AG09309 (cell line): Measurements from ENCODE around the gene UGT3A1.

Source experiments
- DNase-seq: peaks from one replicate; pipeline ENCODE4 v3.0.0-alpha.2; 2010; ENCODE audit warnings: low read depth
- H3K4me3 ChIP-seq: 2 replicates; pipeline ENCODE4 v1.5.1; 2011; ENCODE audit warnings: mild to moderate bottlenecking, low read depth, low read length, moderate library complexity; ENCODE audit not compliant: control insufficient read depth
- TF ChIP-seq, protein P1 (sequence below): IDR thresholded peaks from 2 replicates; pipeline ENCODE4 v1.5.1; 2011; ENCODE audit warnings: mild to moderate bottlenecking, low read depth, low read length, inconsistent platforms; ENCODE audit not compliant: insufficient read depth, control insufficient read depth; ENCODE audit errors: missing control alignments

UGT3A1 gene

DNA sequence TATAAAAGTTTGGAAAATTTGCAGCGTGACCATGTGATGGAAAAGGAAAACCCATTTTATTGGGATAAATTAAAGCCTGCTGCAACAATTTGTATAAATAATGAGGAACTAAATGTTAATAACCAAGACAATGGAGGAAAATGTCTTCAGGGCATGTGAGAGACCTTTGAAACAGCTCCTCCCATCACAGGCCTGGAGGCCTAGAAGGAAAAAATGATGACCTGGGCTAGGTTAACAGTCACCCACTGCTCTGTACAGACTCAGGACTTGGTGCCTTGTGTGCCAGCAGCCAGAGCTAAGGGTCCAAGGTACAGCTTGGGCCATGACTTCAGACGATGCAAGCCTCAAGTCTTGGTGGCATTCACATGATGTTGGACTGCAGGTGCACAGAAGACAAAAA is 22.0 kb upstream of the UGT3A1 start:
- TF ChIP-seq, protein P1, sequence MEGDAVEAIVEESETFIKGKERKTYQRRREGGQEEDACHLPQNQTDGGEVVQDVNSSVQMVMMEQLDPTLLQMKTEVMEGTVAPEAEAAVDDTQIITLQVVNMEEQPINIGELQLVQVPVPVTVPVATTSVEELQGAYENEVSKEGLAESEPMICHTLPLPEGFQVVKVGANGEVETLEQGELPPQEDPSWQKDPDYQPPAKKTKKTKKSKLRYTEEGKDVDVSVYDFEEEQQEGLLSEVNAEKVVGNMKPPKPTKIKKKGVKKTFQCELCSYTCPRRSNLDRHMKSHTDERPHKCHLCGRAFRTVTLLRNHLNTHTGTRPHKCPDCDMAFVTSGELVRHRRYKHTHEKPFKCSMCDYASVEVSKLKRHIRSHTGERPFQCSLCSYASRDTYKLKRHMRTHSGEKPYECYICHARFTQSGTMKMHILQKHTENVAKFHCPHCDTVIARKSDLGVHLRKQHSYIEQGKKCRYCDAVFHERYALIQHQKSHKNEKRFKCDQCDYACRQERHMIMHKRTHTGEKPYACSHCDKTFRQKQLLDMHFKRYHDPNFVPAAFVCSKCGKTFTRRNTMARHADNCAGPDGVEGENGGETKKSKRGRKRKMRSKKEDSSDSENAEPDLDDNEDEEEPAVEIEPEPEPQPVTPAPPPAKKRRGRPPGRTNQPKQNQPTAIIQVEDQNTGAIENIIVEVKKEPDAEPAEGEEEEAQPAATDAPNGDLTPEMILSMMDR = no peak
- no peak for DNase-seq

DNA sequence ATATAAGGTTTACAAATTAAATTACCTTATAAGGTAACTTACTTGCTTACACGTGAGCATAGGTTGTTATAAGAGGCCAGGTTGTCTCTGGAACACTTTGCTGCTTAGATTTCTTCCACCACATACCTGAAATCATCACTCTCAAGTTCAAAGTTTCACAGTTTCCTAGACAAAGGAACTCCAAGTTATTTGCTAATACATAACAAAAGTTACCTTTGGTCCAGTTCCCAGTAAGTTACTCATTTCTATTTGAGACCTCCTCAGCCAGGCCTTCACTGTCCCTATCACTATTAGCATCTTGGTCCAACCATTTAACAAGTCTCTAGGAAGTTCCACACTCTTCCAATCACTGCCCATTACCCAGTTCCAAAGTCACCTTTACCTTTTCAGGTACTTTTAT is 18.5 kb upstream of the UGT3A1 start:
- no peak overlapping the region for H3K4me3 ChIP-seq
- TF ChIP-seq, protein P1 = no peak
- no peak for DNase-seq

More for the DNA sequence above, 22.0 kb upstream of the UGT3A1 start:
- H3K4me3 ChIP-seq = no peak overlapping the region

DNA sequence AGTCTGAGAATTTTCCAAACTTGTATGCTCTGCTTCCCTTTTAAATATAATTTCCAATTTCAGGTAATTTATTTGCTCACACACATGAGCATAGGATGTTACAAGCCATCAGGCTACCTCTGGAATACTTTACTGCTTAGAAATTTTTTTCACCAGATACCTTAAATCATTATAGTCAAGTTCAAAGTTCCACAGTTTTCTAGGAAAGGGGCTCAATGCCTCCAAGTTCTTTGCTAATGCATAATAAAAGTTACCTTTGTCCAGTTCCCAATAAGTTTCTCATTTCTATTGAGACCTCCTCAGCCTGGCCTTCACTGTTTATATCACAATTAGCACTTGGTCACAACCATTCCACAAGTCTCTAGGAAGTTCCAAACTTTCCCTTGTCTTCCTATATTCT is 16.2 kb upstream of the UGT3A1 start:
- H3K4me3 ChIP-seq = no peak overlapping the region
- TF ChIP-seq, protein P1 = no peak
- no peak for DNase-seq

DNA sequence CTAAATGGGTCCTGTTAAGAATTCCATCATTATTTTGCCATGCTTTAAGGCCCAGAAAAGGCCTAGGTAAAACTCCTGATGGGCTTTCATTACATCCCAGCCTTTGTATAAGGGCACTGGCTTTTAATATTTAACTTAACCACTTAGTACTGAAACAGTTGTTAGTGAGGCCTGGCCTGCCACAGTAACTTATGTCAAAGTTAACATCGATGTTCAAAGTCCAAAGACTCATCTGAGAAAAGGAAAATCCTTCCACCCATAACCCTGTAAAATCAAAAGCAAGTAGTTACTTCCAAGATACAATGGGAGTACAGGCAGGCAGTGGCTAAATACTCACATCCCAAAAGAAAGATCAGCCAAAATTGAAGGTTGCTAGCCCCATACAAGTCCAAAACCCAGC is 15.0 kb upstream of the UGT3A1 start:
- DNase-seq = no peak
- no peak overlapping the region for H3K4me3 ChIP-seq
- TF ChIP-seq, protein P1 = no peak

DNA sequence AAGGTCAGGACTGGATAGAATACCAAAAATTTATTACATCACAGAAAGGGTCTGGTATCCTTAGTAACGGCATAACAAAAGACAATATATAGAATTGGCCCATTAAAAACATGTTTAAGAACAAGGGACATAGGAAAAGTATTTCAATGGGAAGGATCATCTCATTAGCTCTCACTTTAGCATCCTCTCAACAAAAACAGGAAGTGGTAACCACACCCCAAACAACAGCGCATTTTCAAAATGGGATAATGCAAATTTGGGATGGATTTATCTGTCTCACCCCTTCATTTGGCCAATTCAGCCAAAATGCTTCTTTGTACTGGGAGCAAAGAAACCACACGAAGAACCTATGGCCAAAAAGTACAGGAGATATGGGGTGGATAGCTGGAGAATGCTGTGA is 9.8 kb upstream of the UGT3A1 start:
- no peak for DNase-seq
- TF ChIP-seq, protein P1 = no peak
- H3K4me3 ChIP-seq = no peak overlapping the region

DNA sequence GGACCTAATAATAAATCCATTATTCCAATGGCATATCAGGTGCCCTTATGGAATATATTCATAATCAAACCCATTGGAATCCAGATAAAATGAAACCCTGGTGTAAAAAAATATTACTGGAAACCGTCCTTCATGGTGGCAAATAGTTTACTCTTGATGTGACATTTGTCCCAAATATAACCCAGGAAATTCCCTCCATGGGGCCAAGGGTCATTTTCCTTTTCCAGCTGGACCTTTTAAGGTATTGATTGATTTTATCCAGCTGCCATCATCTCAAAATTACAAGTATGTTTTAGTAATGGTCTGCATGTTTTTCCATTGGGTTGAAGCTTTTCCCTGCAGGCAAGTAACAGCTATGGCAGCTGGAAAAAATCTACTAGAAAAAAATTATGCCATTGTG is 8.4 kb upstream of the UGT3A1 start:
- TF ChIP-seq, protein P1 = no peak
- H3K4me3 ChIP-seq = no peak overlapping the region
- no peak for DNase-seq

DNA sequence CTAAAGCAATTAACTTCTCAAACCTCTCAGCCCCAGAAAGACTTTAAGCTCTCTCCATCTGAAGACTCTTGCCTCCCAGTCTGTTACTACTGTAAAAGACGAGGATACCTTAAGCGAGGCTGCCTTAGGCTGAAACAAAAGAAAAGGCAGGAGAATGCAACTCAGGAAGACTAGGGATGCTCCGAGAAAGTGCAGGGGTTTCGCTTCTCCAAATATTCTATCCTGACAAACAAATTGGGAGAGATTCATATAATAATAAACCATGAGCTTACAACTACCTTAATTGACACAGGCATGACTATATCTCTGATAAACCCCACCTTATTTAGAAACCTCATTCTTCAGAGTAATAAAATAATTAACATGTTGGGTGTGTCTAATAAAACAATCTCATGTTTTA is 4.9 kb upstream of the UGT3A1 start:
- TF ChIP-seq, protein P1 = no peak
- no peak overlapping the region for H3K4me3 ChIP-seq
- no peak for DNase-seq
